OCI-LY1 (cell line): ENCODE measurements around the gene DIRAS1.

ENCODE experiments used
- H2AFZ ChIP-seq: fragments of 200-600 bp; sonication (generic), shearing (Covaris generic); 2 replicates; pipeline ENCODE4 v1.6.0; 2014; ENCODE audit warnings: antibody characterized with exemption, mild to moderate bottlenecking, low read length
- H3F3A ChIP-seq: fragments of 200-600 bp; sonication (generic), shearing (Covaris generic); 2 replicates; pipeline ENCODE4 v1.6.0; 2014; ENCODE audit warnings: mild to moderate bottlenecking, antibody characterized with exemption, low read length, moderate library complexity; ENCODE audit not compliant: insufficient read depth
- H3K27ac ChIP-seq: fragments of 200-600 bp; sonication (generic); 2 replicates; pipeline ENCODE4 v1.5.1; 2014; ENCODE audit warnings: low read length, mixed run types, mild to moderate bottlenecking, low read depth; ENCODE audit not compliant: poor library complexity, severe bottlenecking
- H3K27me3 ChIP-seq: fragments of 200-600 bp; sonication (generic); 2 replicates; pipeline ENCODE4 v1.6.0; 2014; ENCODE audit warnings: antibody characterized with exemption, mild to moderate bottlenecking, low read length, moderate library complexity; ENCODE audit not compliant: insufficient read depth
- H3K36me3 ChIP-seq: fragments of 200-600 bp; sonication (generic); 2 replicates; pipeline ENCODE4 v1.6.1; 2014; ENCODE audit warnings: mild to moderate bottlenecking, antibody characterized with exemption, low read length, moderate library complexity, mixed read lengths; ENCODE audit not compliant: insufficient read depth
- H3K4me1 ChIP-seq: fragments of 200-600 bp; sonication (generic); 2 replicates; pipeline ENCODE4 v1.5.1; 2014; ENCODE audit warnings: mild to moderate bottlenecking, low read length, moderate library complexity; ENCODE audit not compliant: insufficient read depth, severe bottlenecking
- H3K4me2 ChIP-seq: fragments of 200-600 bp; sonication (generic), shearing (Covaris generic); 2 replicates; pipeline ENCODE4 v1.6.1; 2014; ENCODE audit warnings: low read length
- H3K4me3 ChIP-seq: fragments of 200-600 bp; sonication (generic); 2 replicates; pipeline ENCODE4 v1.5.1; 2014; ENCODE audit warnings: low read length, low read depth, mild to moderate bottlenecking, mixed read lengths; ENCODE audit not compliant: poor library complexity, severe bottlenecking
- H3K79me2 ChIP-seq: fragments of 200-600 bp; shearing (Covaris generic); 2 replicates; pipeline ENCODE4 v1.6.1; 2016; ENCODE audit warnings: mixed run types, low read length, mixed read lengths; ENCODE audit not compliant: insufficient read depth
- H3K9ac ChIP-seq: fragments of 200-600 bp; sonication (generic), shearing (Covaris generic); 2 replicates; pipeline ENCODE4 v1.6.1; 2014; ENCODE audit warnings: mild to moderate bottlenecking, low read length, mixed read lengths
- H3K9me2 ChIP-seq: fragments of 200-600 bp; sonication (generic), shearing (Covaris generic); 2 replicates; pipeline ENCODE4 v1.6.1; 2014; ENCODE audit warnings: low read depth, mild to moderate bottlenecking, low read length, mixed read lengths
- H3K9me3 ChIP-seq: fragments of 200-600 bp; shearing (Covaris generic); 2 replicates; pipeline ENCODE4 v1.6.1; 2014; ENCODE audit warnings: low read length, mixed read lengths
- H4K20me1 ChIP-seq: fragments of 200-600 bp; sonication (generic), shearing (Covaris generic); 2 replicates; pipeline ENCODE4 v1.6.0; 2016; ENCODE audit warnings: mild to moderate bottlenecking, low read length; ENCODE audit not compliant: insufficient read depth
- CTCF ChIP-seq: fragments of 200-600 bp; sonication (generic), shearing (Covaris generic); IDR thresholded peaks from 2 replicates; pipeline ENCODE4 v1.5.1; 2017; ENCODE audit warnings: mild to moderate bottlenecking, antibody characterized with exemption, low read length, moderate library complexity, mixed read lengths
- EZH2 ChIP-seq: fragments of 200-600 bp; sonication (generic), shearing (Covaris generic); IDR thresholded peaks from 2 replicates; pipeline ENCODE4 v1.8.0; 2017; ENCODE audit warnings: borderline replicate concordance, mixed run types, mild to moderate bottlenecking, antibody characterized with exemption, low read length, moderate library complexity, mixed read lengths

Gene DIRAS1

GRCh38 chr19:2716722-2717637 lies 4.2 kb downstream of the DIRAS1 start:
- H3F3A ChIP-seq, result no peaks in the 10 kb centered on the region
- peaks cover 7% of the 10 kb centered on the region; the same call in 1 of the 2 replicates for H3K27me3 ChIP-seq
- TF ChIP-seq EZH2 (no peak), CTCF (no peak)

GRCh38 chr19:2716275-2716650 lies 4.9 kb downstream of the DIRAS1 start:
- Histone ChIP-seq H3K27me3 (peaks cover 7% of the 10 kb centered on the region; the same call in 1 of the 2 replicates), H3K79me2 (no peaks in the 10 kb centered on the region), H3K4me3 (no peak overlapping the region), H3K27ac (no peak overlapping the region), H3K9me2 (no peaks in the 10 kb centered on the region), H2AFZ (no peak overlapping the region), H3F3A (no peaks in the 10 kb centered on the region), H3K4me1 (peaks cover 4% of the 10 kb centered on the region), H3K36me3 (no peaks in the 10 kb centered on the region; the same call in 1 of the 2 replicates), H3K9me3 (peaks cover 4% of the 10 kb centered on the region), H3K4me2 (no peak overlapping the region), H3K9ac (no peak overlapping the region), H4K20me1 (no peaks in the 10 kb centered on the region)
- no peak for TF ChIP-seq EZH2
- TF ChIP-seq CTCF, result no peak

More at GRCh38 chr19:2716722-2717637, 4.2 kb downstream of the DIRAS1 start:
- H3K9me2 ChIP-seq, result no peaks in the 10 kb centered on the region
- H3K4me1 ChIP-seq, result no peaks in the 10 kb centered on the region
- H3K79me2 ChIP-seq, result no peaks in the 10 kb centered on the region
- no peak overlapping the region for H2AFZ ChIP-seq
- H3K9ac ChIP-seq, result no peak overlapping the region
- no peak overlapping the region for H3K4me2 ChIP-seq
- H3K4me3 ChIP-seq, result no peak overlapping the region
- H4K20me1 ChIP-seq, result no peaks in the 10 kb centered on the region
- H3K9me3 ChIP-seq, result peaks cover 4% of the 10 kb centered on the region
- no peaks in the 10 kb centered on the region; the same call in 1 of the 2 replicates for H3K36me3 ChIP-seq
- H3K27ac ChIP-seq, result no peak overlapping the region

- no peaks in the 10 kb centered on the region for H3F3A ChIP-seq
- peaks cover 10% of the 10 kb centered on the region for H3K4me1 ChIP-seq
- no peak overlapping the region for H3K9ac ChIP-seq
- H3K9me2 ChIP-seq, result no peaks in the 10 kb centered on the region
- H3K27ac ChIP-seq, result no peak overlapping the region
- peaks cover 7% of the 10 kb centered on the region; the same call in 1 of the 2 replicates for H3K27me3 ChIP-seq
- no peak overlapping the region for H2AFZ ChIP-seq
- no peak overlapping the region for H3K4me2 ChIP-seq
- H4K20me1 ChIP-seq, result no peaks in the 10 kb centered on the region
- peaks cover 4% of the 10 kb centered on the region for H3K9me3 ChIP-seq
- no peaks in the 10 kb centered on the region; the same call in 1 of the 2 replicates for H3K36me3 ChIP-seq
- no peaks in the 10 kb centered on the region for H3K79me2 ChIP-seq
- H3K4me3 ChIP-seq, result no peak overlapping the region
- no peak for TF ChIP-seq CTCF
- TF ChIP-seq EZH2, result no peak
Observed at GRCh38 chr19:2715470-2716274, 5.5 kb downstream of the DIRAS1 start.
